T-cell (primary cell): ENCODE data around the gene BCKDHB. TPM values are rescaled to one million over a fixed set of nuclear protein-coding genes. Genes with fewer than 3 reads are reported as not detected.

Source experiments
- ATAC-seq, 4 experiments: fragments of 200-7000 bp in 3 of 4; fragments of 150-1000 bp in 1 of 4; cut with Tn5 transposase; replicated peaks in 1 of 4; 1 replicate in 3 of 4; 2 replicates in 1 of 4; pipeline ENCODE4 v1.10.0; 2021; ENCODE audit warnings: moderate library complexity in 3 of 4, mild to moderate bottlenecking in 2 of 4, moderate number of reproducible peaks in 1 of 4
- CTCF ChIA-PET, 2 donors: fragments of 300-600 bp; sonication (Branson Sonifier 250); formaldehyde crosslinking; loops; one replicate each; lab custom pipeline; 2022; ENCODE audit warnings: antibody characterized with exemption in 2 of 2; lab: Charles Lee
- POLR2A ChIA-PET, 2 donors: fragments of 300-600 bp; sonication (Branson Sonifier 250); formaldehyde crosslinking; loops; one replicate each; lab custom pipeline; 2022; ENCODE audit warnings: antibody characterized with exemption in 2 of 2; lab: Charles Lee
- DNase-seq, 35 experiments: peaks; one replicate each; pipeline versions ENCODE4 v3.0.0 to v3.0.0-alpha.2; 2013 to 2023
- H3K27ac ChIP-seq: one replicate; pipeline ENCODE4 v1.5.1; 2013; ENCODE audit warnings: low read length
- H3K27me3 ChIP-seq, 2 experiments: replicated peaks in 1 of 2; 1 replicate in 1 of 2; 2 replicates in 1 of 2; pipeline versions ENCODE4 v1.6.1 to v1.7.0; 2013; ENCODE audit warnings: low read length in 1 of 2, mixed read lengths in 1 of 2; ENCODE audit not compliant: control insufficient read depth in 2 of 2, insufficient read depth in 2 of 2; ENCODE audit errors: extremely low read depth in 1 of 2
- H3K36me3 ChIP-seq, 2 donors: 1 replicate in 1 of 2; 2 replicates in 1 of 2; pipeline versions ENCODE4 v1.6.1 to v1.7.0; 2013; ENCODE audit warnings: low read length in 1 of 2; ENCODE audit not compliant: control insufficient read depth in 2 of 2, insufficient read depth in 1 of 2; ENCODE audit errors: extremely low read depth in 1 of 2
- H3K4me1 ChIP-seq, 2 experiments: 1 replicate in 1 of 2; 2 replicates in 1 of 2; pipeline versions ENCODE4 v1.6.1 to v1.7.0; 2013; ENCODE audit warnings: low read length in 2 of 2, mixed read lengths in 1 of 2; ENCODE audit not compliant: insufficient read depth in 2 of 2, control insufficient read depth in 1 of 2; ENCODE audit errors: extremely low read depth in 1 of 2
- H3K4me3 ChIP-seq, 2 donors: 1 replicate in 1 of 2; 2 replicates in 1 of 2; pipeline versions ENCODE4 v1.5.1 to v1.7.0; 2013; ENCODE audit warnings: mild to moderate bottlenecking in 2 of 2, low read length in 1 of 2, moderate library complexity in 1 of 2; ENCODE audit not compliant: control insufficient read depth in 1 of 2; ENCODE audit errors: extremely low read depth in 1 of 2
- H3K9me3 ChIP-seq: 2 replicates; pipeline ENCODE4 v1.7.0; 2013
- H3K27ac Mint-ChIP-seq, 2 donors: one replicate each; pipeline ENCODE4 v1.8.0; 2020 to 2021; ENCODE audit warnings: mild to moderate bottlenecking in 2 of 2, mixed read lengths in 2 of 2
- H3K27me3 Mint-ChIP-seq, 2 donors: one replicate each; pipeline ENCODE4 v1.8.0; 2021 to 2022; ENCODE audit warnings: mixed read lengths in 2 of 2
- H3K36me3 Mint-ChIP-seq: one replicate; pipeline ENCODE4 v1.8.0; 2021; ENCODE audit warnings: mixed read lengths
- H3K4me1 Mint-ChIP-seq, 3 donors: one replicate each; pipeline ENCODE4 v1.8.0; 2020 to 2022; ENCODE audit warnings: mixed read lengths in 3 of 3, mild to moderate bottlenecking in 1 of 3
- H3K4me3 Mint-ChIP-seq, 3 donors: one replicate each; pipeline ENCODE4 v1.8.0; 2020 to 2022; ENCODE audit warnings: mild to moderate bottlenecking in 3 of 3, mixed read lengths in 3 of 3, moderate library complexity in 3 of 3
- H3K9me3 Mint-ChIP-seq, 3 donors: one replicate each; pipeline ENCODE4 v1.8.0; 2020 to 2022; ENCODE audit warnings: mixed read lengths in 3 of 3
- WGBS: methylation state at CpG from one replicate; pipeline ENCODE4 v1.1.5; 2013; ENCODE audit warnings: missing lambda C conversion rate; ENCODE audit not compliant: insufficient coverage; 5-methylcytosine and 5-hydroxymethylcytosine counted together
- total RNA-seq, 35 experiments: library from RNA in 6 of 35; stranded (reverse) in 6 of 35; fragments of 120-200 nt in 1 of 35; gene quantifications; one replicate each; pipeline versions ENCODE4 v1.2.1 to v1.2.4 and lab custom pipeline; 2013 to 2026

The BCKDHB gene
- total RNA-seq, 5 donors from 2014 or later (not counting 1 experiment from before 2014, with no cell fraction given), result 14.1 to 18.7 (median 15.2) TPM

DNA sequence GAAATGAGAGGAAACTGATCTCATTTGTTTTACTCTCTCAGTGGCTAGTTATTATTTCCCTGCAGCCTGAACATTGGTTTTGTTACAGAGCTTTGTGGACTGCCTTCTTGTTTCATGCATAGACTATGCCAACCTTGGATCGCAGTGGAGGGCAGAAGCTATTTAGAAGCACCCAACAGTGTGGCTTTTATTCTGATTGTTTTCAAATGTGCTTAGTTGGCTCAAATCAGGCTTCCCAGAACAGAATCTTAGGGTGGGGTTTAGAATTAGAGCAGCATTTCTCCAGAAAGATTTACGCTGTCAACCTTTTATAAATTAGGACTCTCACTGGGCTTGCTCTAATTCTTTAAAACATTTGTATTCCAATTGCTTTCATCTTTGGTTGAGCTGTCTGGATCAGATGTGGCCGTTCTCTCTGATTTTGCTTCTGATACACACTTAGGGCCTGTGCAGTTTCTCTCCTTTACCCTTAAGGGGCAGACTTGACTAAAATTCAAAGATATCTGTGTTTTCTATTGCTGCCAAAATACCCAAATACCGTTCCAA, 210.3 kb downstream of the BCKDHB start:
- H3K36me3 ChIP-seq, result no peaks in the 10 kb centered on the region
- CTCF ChIA-PET, result interaction anchor here in 1 of 2 donors (0.6 kb wide), 1 partner anchor 9 kb away, joined by 3 read pairs; no protein-coding TSS in a partner anchor
- H3K9me3 ChIP-seq, result no peaks in the 10 kb centered on the region
- no peak for DNase-seq
- Mint-ChIP-seq H3K4me3 (no peak overlapping the region), H3K27ac (no peak overlapping the region), H3K36me3 (peaks cover 26% of the 10 kb centered on the region), H3K9me3 (peaks cover 0 to 10% (median 3%) of the 10 kb centered on the region in 3 donors), H3K4me1 (peaks cover 0 to 6% (median 0%) of the 10 kb centered on the region in 3 donors), H3K27me3 (no peaks in the 10 kb centered on the region)
- no peak overlapping the region for H3K4me3 ChIP-seq
- H3K27ac ChIP-seq, result no peak overlapping the region
- no peak for ATAC-seq
- WGBS, result 100% methylated on average over 1 of the region's 4 CpGs
- POLR2A ChIA-PET, result no interaction called here
- no peaks in the 10 kb centered on the region for H3K27me3 ChIP-seq
- no peaks in the 10 kb centered on the region for H3K4me1 ChIP-seq

DNA sequence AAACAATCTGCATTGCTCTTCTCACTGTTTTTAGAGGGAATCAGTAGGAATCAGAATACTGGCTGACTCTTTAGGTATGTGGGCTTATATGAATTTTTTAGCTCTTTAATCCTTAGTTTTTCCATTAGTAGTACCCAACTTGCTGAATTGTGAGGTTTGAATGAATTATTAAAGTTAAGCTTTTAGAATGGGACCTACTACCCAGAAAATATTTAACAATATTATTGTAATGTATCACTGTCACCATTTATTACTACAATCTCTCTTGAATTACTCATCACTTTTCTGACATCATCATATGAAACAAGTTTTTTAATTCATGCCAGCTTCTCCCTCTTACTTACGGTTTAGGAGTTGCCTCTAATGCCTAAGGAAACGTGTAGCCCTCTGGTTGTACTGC, 212.7 kb downstream of the BCKDHB start:
- Histone ChIP-seq H3K9me3 (no peaks in the 10 kb centered on the region), H3K36me3 (no peaks in the 10 kb centered on the region), H3K27me3 (no peaks in the 10 kb centered on the region), H3K27ac (no peak overlapping the region), H3K4me1 (no peaks in the 10 kb centered on the region), H3K4me3 (no peak overlapping the region)
- Mint-ChIP-seq H3K4me3 (no peak overlapping the region), H3K9me3 (no peaks in the 10 kb centered on the region), H3K27ac (no peak overlapping the region), H3K27me3 (no peaks in the 10 kb centered on the region), H3K36me3 (peaks cover 13% of the 10 kb centered on the region), H3K4me1 (no peaks in the 10 kb centered on the region)
- no CpG with 5 or more reads among the region's 2 CpGs for WGBS
- ChIA-PET CTCF (no interaction called here), POLR2A (no interaction called here)
- DNase-seq, result no peak
- ATAC-seq, result no peak

DNA sequence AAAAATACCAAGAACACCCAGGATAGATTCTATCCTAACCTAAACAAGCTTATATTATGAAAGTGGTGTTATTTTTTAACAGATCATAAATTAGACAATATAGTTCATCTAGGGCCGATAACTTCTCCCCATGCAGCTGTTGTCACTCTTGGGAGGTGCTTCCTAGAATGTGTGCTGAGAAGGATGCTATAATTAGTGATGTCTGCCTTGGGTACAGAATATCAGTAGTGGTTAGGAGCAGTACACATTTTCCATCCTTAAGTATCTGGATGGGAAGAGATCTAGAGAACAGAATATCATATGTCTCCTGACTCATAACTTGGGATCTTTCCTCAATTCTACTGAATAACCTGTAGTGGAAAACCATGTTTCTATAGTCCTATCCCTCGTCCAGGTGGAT, 214.5 kb downstream of the BCKDHB start:
- no peaks in the 10 kb centered on the region for H3K27me3 Mint-ChIP-seq
- CTCF ChIA-PET, result no interaction called here
- H3K9me3 Mint-ChIP-seq, result no peaks in the 10 kb centered on the region
- DNase-seq, result no peak
- H3K27ac ChIP-seq, result no peak overlapping the region
- no peaks in the 10 kb centered on the region for H3K36me3 ChIP-seq
- H3K27ac Mint-ChIP-seq, result no peak overlapping the region
- no peaks in the 10 kb centered on the region for H3K4me1 Mint-ChIP-seq
- no CpG with 5 or more reads among the region's 2 CpGs for WGBS
- no peak overlapping the region for H3K4me3 ChIP-seq
- H3K36me3 Mint-ChIP-seq, result peaks cover 13% of the 10 kb centered on the region
- no peaks in the 10 kb centered on the region for H3K27me3 ChIP-seq
- H3K4me1 ChIP-seq, result no peaks in the 10 kb centered on the region
- ATAC-seq, result no peak
- no peak overlapping the region for H3K4me3 Mint-ChIP-seq
- POLR2A ChIA-PET, result no interaction called here
- no peaks in the 10 kb centered on the region for H3K9me3 ChIP-seq

DNA sequence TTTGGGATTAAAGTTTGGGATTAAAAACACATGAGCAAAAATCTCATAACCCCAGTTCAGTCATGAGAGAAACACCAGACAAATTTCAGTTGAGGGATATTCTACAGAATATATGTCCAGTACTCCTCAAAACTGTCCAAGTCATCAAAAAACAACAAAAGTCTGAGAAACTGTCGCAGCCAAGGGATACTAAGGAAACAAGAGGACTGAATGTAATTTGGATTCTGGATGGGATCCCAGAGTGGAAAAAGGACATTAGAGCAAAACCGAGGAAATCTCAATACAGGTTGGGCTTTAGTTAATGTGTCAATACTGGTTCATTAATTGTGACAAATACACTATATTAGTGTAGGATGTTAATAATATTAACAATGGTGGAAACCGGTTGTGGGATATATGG, 219.3 kb downstream of the BCKDHB start:
- Mint-ChIP-seq H3K9me3 (no peaks in the 10 kb centered on the region), H3K4me1 (no peaks in the 10 kb centered on the region), H3K4me3 (no peak overlapping the region), H3K27me3 (no peaks in the 10 kb centered on the region), H3K27ac (no peak overlapping the region), H3K36me3 (peaks cover 23% of the 10 kb centered on the region)
- no peaks in the 10 kb centered on the region for H3K27me3 ChIP-seq
- ATAC-seq (no peak), DNase-seq (no peak)
- no peak overlapping the region for H3K27ac ChIP-seq
- no peaks in the 10 kb centered on the region for H3K4me1 ChIP-seq
- no CpG with 5 or more reads among the region's 3 CpGs for WGBS
- H3K4me3 ChIP-seq, result no peak overlapping the region
- no peaks in the 10 kb centered on the region for H3K9me3 ChIP-seq
- ChIA-PET POLR2A (no interaction called here), CTCF (interaction anchor here in 1 of 2 donors (0.7 kb wide), 1 partner anchor 9 kb away, joined by 3 read pairs; no protein-coding TSS in a partner anchor)
- H3K36me3 ChIP-seq, result no peaks in the 10 kb centered on the region

DNA sequence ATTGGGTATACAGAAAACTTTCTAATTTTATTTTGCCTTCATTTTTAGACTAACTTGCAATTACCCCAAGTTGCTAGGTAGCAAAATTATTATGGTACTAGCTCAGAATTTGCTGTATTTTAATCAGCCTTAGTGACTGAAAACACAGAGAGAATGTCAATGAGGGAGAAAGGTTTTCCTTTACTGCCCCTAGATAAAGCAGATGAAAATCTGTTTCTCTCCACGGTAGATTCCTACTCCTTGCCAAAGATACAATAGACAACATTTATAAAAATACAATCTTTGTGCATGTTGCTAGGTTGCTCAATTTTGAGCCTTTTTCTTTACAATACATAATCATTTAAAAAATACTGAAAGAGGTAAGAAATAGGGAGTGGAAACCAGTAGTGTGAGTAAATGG, 222.2 kb downstream of the BCKDHB start:
- ChIA-PET CTCF (no interaction called here), POLR2A (interaction anchor here in 1 of 2 donors (0.7 kb wide), 1 partner anchor 19 kb away, joined by 3 read pairs; no protein-coding TSS in a partner anchor)
- Histone ChIP-seq H3K36me3 (no peaks in the 10 kb centered on the region), H3K4me3 (no peak overlapping the region), H3K9me3 (no peaks in the 10 kb centered on the region), H3K27me3 (no peaks in the 10 kb centered on the region), H3K4me1 (no peaks in the 10 kb centered on the region), H3K27ac (no peak overlapping the region)
- no peak for DNase-seq
- H3K4me3 Mint-ChIP-seq, result no peak overlapping the region
- H3K9me3 Mint-ChIP-seq, result no peaks in the 10 kb centered on the region
- peaks cover 19% of the 10 kb centered on the region for H3K36me3 Mint-ChIP-seq
- no CpG with 5 or more reads among the region's 1 CpG for WGBS
- no peak for ATAC-seq
- H3K27me3 Mint-ChIP-seq, result no peaks in the 10 kb centered on the region
- H3K27ac Mint-ChIP-seq, result no peak overlapping the region
- no peaks in the 10 kb centered on the region for H3K4me1 Mint-ChIP-seq

DNA sequence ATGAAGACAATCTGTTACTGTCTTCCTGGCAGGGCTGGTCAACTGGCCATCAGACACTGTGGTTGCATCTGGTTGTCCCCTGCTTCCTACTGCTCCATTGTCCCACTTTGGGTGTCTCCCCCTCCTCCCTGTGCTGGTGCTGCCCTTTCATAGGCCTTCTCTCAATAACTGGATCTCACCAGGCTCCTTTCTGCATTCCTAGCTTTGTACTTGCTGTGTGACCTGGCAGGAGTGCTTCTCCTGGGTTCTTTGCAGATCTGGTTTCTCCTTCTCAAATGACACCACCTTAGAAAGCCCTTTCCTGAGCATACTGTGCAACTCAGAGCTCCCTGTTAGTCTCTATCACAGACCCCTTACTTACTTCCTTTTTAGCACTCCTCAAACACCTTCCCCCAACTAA, 223.0 kb downstream of the BCKDHB start:
- Mint-ChIP-seq H3K9me3 (no peaks in the 10 kb centered on the region), H3K4me3 (no peak overlapping the region), H3K27ac (no peak overlapping the region), H3K36me3 (peaks cover 19% of the 10 kb centered on the region), H3K4me1 (no peaks in the 10 kb centered on the region), H3K27me3 (no peaks in the 10 kb centered on the region)
- no peaks in the 10 kb centered on the region for H3K9me3 ChIP-seq
- no peak for DNase-seq
- ATAC-seq, result no peak
- POLR2A ChIA-PET, result no interaction called here
- CTCF ChIA-PET, result interaction anchor here (0.6 kb wide), 2 partner anchors 26 to 342 kb away, joined by 3 read pairs; no protein-coding TSS in a partner anchor
- no peaks in the 10 kb centered on the region for H3K4me1 ChIP-seq
- H3K27ac ChIP-seq, result no peak overlapping the region
- no peak overlapping the region for H3K4me3 ChIP-seq
- H3K36me3 ChIP-seq, result no peaks in the 10 kb centered on the region
- no peaks in the 10 kb centered on the region for H3K27me3 ChIP-seq
